CD4-positive, alpha-beta T cell (primary cell): ENCODE results near the gene TPTE. TPM values are rescaled to one million over a fixed set of nuclear protein-coding genes. Genes with fewer than 3 reads are reported as not detected.
"Not testable (repeated sequence)": the region's sequence is repeated elsewhere in the genome, so short reads cannot be mapped to it uniquely, and the experiment has no call there.

ENCODE experiments used
- ATAC-seq: fragments of 200-7000 bp; cut with Tn5 transposase; one replicate; pipeline ENCODE4 v1.10.0; 2022; ENCODE audit warnings: mild to moderate bottlenecking; ENCODE audit not compliant: poor library complexity
- CTCF ChIA-PET: fragments of 350-600 bp; sonication (Branson Sonifier 250); formaldehyde crosslinking; loops from one replicate; lab custom pipeline; 2021; ENCODE audit warnings: antibody characterized with exemption, inconsistent platforms; lab: Charles Lee
- POLR2A ChIA-PET: fragments of 350-600 bp; sonication (Branson Sonifier 250); formaldehyde crosslinking; loops from one replicate; lab custom pipeline; 2021; ENCODE audit warnings: antibody characterized with exemption, inconsistent platforms; lab: Charles Lee
- DNase-seq, 14 experiments: peaks; one replicate each; pipeline ENCODE4 v3.0.0-alpha.2; 2013 to 2020; ENCODE audit warnings: mixed read lengths in 2 of 14
- H3K27ac ChIP-seq, 2 donors: one replicate each; pipeline versions ENCODE4 v1.5.1 to v1.7.0; 2013; ENCODE audit warnings: low read length in 2 of 2, low read depth in 1 of 2, mild to moderate bottlenecking in 1 of 2
- H3K27me3 ChIP-seq, 2 experiments: 1 replicate in 1 of 2; 2 replicates in 1 of 2; pipeline versions ENCODE4 v1.6.1 to v1.7.0; 2013; ENCODE audit warnings: low read length in 2 of 2, control low read depth in 1 of 2, mild to moderate bottlenecking in 1 of 2, moderate library complexity in 1 of 2; ENCODE audit not compliant: insufficient read depth in 2 of 2, control insufficient read depth in 1 of 2
- H3K36me3 ChIP-seq: one replicate; pipeline ENCODE4 v1.6.1; 2013; ENCODE audit warnings: low read length, control low read depth; ENCODE audit not compliant: insufficient read depth
- H3K4me1 ChIP-seq: one replicate; pipeline ENCODE4 v1.6.1; 2013; ENCODE audit warnings: low read length, control low read depth; ENCODE audit not compliant: insufficient read depth
- H3K4me3 ChIP-seq: one replicate; pipeline ENCODE4 v1.5.1; 2013; ENCODE audit warnings: mild to moderate bottlenecking, low read length, moderate library complexity
- H3K9me3 ChIP-seq, 2 experiments: 1 replicate in 1 of 2; 2 replicates in 1 of 2; pipeline versions ENCODE4 v1.6.1 to v1.7.0; 2013; ENCODE audit warnings: low read length in 2 of 2, mild to moderate bottlenecking in 2 of 2, control low read depth in 1 of 2, moderate library complexity in 1 of 2; ENCODE audit not compliant: control insufficient read depth in 1 of 2, insufficient read depth in 1 of 2
- H3K27ac Mint-ChIP-seq: one replicate; pipeline ENCODE4 v1.8.0; 2020; ENCODE audit warnings: mixed read lengths
- H3K27me3 Mint-ChIP-seq: one replicate; pipeline ENCODE4 v1.8.0; 2021; ENCODE audit warnings: mixed read lengths
- H3K36me3 Mint-ChIP-seq: one replicate; pipeline ENCODE4 v1.8.0; 2021; ENCODE audit warnings: low read depth, mixed read lengths
- H3K4me1 Mint-ChIP-seq: one replicate; pipeline ENCODE4 v1.8.0; 2021; ENCODE audit warnings: low read depth, mixed read lengths
- H3K4me3 Mint-ChIP-seq: one replicate; pipeline ENCODE4 v1.8.0; 2020; ENCODE audit warnings: mild to moderate bottlenecking, mixed read lengths
- H3K9me3 Mint-ChIP-seq: one replicate; pipeline ENCODE4 v1.8.0; 2020; ENCODE audit warnings: mixed read lengths
- intact Hi-C, 2 experiments: fragments of 100-400 bp; cut with DNase I in 1 of 2; cut with micrococcal nuclease in 1 of 2; formaldehyde crosslinking; loops; one replicate each; pipeline versions ENCODE4 v1.15.1 to v1.9.0; 2023 to 2025; cut with DNase I, micrococcal nuclease
- total RNA-seq, 174 experiments: library from RNA in 2 of 174; stranded (reverse) in 2 of 174; gene quantifications; one replicate each; pipeline ENCODE4 v1.2.3 and lab custom pipeline; 2021 to 2026
- TF ChIP-seq, protein P1 (sequence below): fragments of 200-600 bp; IDR thresholded peaks from one replicate; pipeline ENCODE4 v1.8.0; 2022; ENCODE audit warnings: antibody characterized with exemption, mild to moderate bottlenecking

The TPTE gene
- total RNA-seq, 2 experiments from 2014 or later, result not detected

DNA sequence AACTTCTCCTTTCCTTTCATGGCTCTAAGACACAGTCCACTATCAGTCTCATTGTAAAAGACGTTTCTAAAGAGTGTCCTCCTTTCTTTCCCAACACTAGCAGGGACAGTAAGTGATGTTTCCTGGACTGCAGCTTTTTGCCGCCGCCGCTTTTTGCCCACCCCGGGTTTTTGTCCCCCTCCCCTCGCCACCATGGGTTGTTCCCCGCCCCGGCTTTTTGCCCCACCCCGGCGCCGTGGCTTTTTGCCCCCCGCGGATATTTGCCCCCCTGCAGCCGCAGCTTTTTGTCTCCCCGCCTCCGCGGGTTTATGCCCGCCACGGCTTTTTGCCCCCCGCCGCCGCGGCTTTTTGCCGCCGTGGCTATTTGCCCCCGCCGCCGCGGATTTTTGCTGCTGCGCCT is 95.2 kb downstream of the TPTE start:
- no peak overlapping the region for H3K4me3 ChIP-seq
- no peaks in the 10 kb centered on the region for H3K27me3 ChIP-seq
- H3K27ac Mint-ChIP-seq, result no peak overlapping the region
- H3K9me3 ChIP-seq, result peaks cover 11 to 26% of the 10 kb centered on the region in 2 experiments
- ChIA-PET POLR2A (no interaction called here), CTCF (no interaction called here)
- ATAC-seq, result no peak
- H3K9me3 Mint-ChIP-seq, result peaks cover 2% of the 10 kb centered on the region
- no peaks in the 10 kb centered on the region for H3K36me3 ChIP-seq
- intact Hi-C loops, result no loop called here
- no peaks in the 10 kb centered on the region for H3K4me1 Mint-ChIP-seq
- no peak overlapping the region for H3K27ac ChIP-seq
- no peaks in the 10 kb centered on the region for H3K36me3 Mint-ChIP-seq
- TF ChIP-seq, protein P1, sequence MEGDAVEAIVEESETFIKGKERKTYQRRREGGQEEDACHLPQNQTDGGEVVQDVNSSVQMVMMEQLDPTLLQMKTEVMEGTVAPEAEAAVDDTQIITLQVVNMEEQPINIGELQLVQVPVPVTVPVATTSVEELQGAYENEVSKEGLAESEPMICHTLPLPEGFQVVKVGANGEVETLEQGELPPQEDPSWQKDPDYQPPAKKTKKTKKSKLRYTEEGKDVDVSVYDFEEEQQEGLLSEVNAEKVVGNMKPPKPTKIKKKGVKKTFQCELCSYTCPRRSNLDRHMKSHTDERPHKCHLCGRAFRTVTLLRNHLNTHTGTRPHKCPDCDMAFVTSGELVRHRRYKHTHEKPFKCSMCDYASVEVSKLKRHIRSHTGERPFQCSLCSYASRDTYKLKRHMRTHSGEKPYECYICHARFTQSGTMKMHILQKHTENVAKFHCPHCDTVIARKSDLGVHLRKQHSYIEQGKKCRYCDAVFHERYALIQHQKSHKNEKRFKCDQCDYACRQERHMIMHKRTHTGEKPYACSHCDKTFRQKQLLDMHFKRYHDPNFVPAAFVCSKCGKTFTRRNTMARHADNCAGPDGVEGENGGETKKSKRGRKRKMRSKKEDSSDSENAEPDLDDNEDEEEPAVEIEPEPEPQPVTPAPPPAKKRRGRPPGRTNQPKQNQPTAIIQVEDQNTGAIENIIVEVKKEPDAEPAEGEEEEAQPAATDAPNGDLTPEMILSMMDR, result no peak
- no peak for DNase-seq
- H3K27me3 Mint-ChIP-seq, result no peaks in the 10 kb centered on the region
- no peaks in the 10 kb centered on the region for H3K4me1 ChIP-seq
- no peak overlapping the region for H3K4me3 Mint-ChIP-seq

- DNase-seq, H3K4me1 Mint-ChIP-seq, H3K27ac ChIP-seq, CTCF ChIA-PET, H3K27me3 ChIP-seq, H3K4me1 ChIP-seq, H3K27ac Mint-ChIP-seq, intact Hi-C loops, H3K9me3 Mint-ChIP-seq, H3K4me3 ChIP-seq, H3K27me3 Mint-ChIP-seq, POLR2A ChIA-PET, H3K4me3 Mint-ChIP-seq, ATAC-seq, H3K36me3 ChIP-seq, H3K36me3 Mint-ChIP-seq: not testable (repeated sequence)
- peaks cover 11 to 23% of the 10 kb centered on the region in 2 experiments for H3K9me3 ChIP-seq
Measured at GRCh38 chr21:10617133-10617752, 95.9 kb downstream of the TPTE start.

DNA sequence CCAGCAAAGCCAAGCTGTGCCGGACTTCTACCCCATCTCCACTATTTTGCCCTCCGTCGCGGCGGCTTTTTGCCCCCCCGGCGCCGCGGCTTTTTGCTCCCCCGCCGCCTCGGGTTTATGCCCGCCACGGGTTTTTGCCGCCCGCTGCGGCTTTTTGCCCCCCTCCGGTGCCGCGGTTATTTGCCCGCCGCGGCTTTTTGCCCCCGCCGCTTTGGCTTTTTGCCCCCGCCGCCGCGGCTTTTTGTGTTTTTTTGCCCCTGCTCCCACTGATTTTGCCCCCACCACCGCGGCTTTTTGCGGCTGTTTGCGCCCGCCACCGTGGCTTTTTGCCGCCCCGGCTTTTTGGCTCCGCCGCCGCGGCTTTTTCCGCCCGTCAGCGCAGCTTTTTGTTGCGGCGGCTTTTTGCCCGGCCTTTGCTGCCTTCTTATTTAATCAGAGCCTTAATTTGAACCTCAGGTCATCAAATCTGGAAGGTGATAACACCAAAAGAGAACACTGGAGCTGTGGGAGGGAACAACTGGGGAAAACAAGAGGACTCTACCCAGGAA is 106.0 kb downstream of the TPTE start:
- Mint-ChIP-seq H3K9me3 (no peaks in the 10 kb centered on the region), H3K27ac (no peak overlapping the region), H3K4me1 (no peaks in the 10 kb centered on the region), H3K36me3 (no peaks in the 10 kb centered on the region), H3K27me3 (no peaks in the 10 kb centered on the region), H3K4me3 (no peak overlapping the region)
- CTCF ChIA-PET, result no interaction called here
- no peaks in the 10 kb centered on the region for H3K36me3 ChIP-seq
- DNase-seq, result no peak
- peaks cover 6 to 18% of the 10 kb centered on the region in 2 experiments for H3K9me3 ChIP-seq
- intact Hi-C loops, result no loop called here
- H3K4me3 ChIP-seq, result no peak overlapping the region
- ATAC-seq, result no peak
- POLR2A ChIA-PET, result no interaction called here
- no peaks in the 10 kb centered on the region for H3K4me1 ChIP-seq
- no peaks in the 10 kb centered on the region for H3K27me3 ChIP-seq
- no peak overlapping the region for H3K27ac ChIP-seq
- TF ChIP-seq, protein P1, result no peak

DNA sequence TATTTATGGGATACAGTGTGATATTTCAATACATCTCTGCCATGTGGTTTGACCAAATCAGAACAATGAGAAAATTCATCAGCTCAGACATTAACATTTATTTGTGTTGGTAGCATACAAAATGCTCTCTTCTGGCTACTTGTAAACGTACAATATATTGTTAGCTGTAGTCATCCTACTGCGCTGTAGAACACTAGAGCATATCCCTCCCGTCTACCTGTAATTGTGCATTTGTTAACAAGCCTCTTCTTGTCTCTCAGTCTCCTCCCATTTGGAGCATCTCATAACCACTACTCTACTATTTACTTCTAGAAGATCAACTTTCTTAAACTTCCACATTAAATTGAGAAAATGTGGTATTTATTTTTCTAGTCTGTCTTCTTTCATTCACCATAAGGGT is 107.9 kb downstream of the TPTE start:
- H3K27me3 Mint-ChIP-seq, H3K27me3 ChIP-seq, POLR2A ChIA-PET, H3K9me3 Mint-ChIP-seq, H3K4me3 Mint-ChIP-seq, H3K4me3 ChIP-seq, intact Hi-C loops, ATAC-seq, H3K36me3 Mint-ChIP-seq, CTCF ChIA-PET, H3K4me1 ChIP-seq, H3K27ac Mint-ChIP-seq, H3K36me3 ChIP-seq, DNase-seq, H3K4me1 Mint-ChIP-seq, H3K27ac ChIP-seq: not testable (repeated sequence)
- peaks cover 6 to 18% of the 10 kb centered on the region in 2 experiments for H3K9me3 ChIP-seq

DNA sequence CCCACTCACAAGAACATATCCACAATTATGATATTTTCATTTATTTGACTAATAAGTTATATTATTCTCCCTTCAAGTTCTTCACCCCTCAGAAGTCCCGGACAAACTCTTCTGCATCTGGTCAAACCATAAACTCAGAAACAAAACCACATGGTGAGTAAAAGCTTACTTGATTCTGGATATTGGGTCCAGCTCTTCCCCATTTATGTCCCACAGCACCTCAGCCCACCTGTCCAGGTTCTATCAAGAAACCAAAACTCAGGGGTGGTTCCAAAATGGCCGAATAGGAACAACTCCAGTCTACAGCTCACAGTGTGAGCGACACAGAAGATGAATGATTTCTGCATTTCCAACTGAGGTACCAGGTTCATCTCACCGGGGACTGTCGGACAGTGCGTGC is 109.4 kb downstream of the TPTE start:
- intact Hi-C loops, result not testable (repeated sequence)

DNA sequence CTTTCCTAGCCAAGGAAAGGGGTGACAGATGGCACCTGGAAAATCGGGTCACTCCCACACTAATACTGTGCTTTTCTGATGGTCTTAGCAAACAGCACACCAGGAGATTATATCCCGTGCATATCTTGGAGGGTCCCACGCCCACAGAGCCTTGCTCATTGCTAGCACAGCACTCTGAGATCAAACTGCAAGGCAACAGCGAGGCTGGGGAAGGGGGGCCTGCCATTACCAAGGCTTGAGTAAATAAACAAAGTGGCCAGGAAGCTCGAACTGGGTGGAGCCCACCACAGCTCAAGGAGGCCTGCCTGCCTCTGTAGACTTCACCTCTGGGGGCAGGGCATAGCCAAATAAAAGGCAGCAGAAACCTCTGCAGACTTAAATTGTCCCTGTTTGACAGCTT is 109.9 kb downstream of the TPTE start:
- H3K36me3 ChIP-seq, DNase-seq, ATAC-seq, H3K27me3 ChIP-seq, H3K9me3 Mint-ChIP-seq, POLR2A ChIA-PET, H3K4me3 ChIP-seq, H3K27me3 Mint-ChIP-seq, H3K36me3 Mint-ChIP-seq, H3K27ac ChIP-seq, H3K4me1 ChIP-seq, H3K4me1 Mint-ChIP-seq, intact Hi-C loops, CTCF ChIA-PET, H3K4me3 Mint-ChIP-seq, H3K27ac Mint-ChIP-seq: not testable (repeated sequence)
- H3K9me3 ChIP-seq, result peaks cover 6 to 18% of the 10 kb centered on the region in 2 experiments

More for the DNA sequence above, 109.4 kb downstream of the TPTE start:
- POLR2A ChIA-PET, H3K36me3 Mint-ChIP-seq, DNase-seq, H3K36me3 ChIP-seq, H3K4me1 Mint-ChIP-seq, H3K9me3 Mint-ChIP-seq, H3K4me3 Mint-ChIP-seq, H3K27me3 Mint-ChIP-seq, CTCF ChIA-PET, H3K4me1 ChIP-seq, ATAC-seq, H3K27ac Mint-ChIP-seq, H3K27me3 ChIP-seq, H3K4me3 ChIP-seq, H3K27ac ChIP-seq: not testable (repeated sequence)
- H3K9me3 ChIP-seq, result peaks cover 6 to 18% of the 10 kb centered on the region in 2 experiments
